PC-9 (cell line): Measurements from ENCODE around the gene SOX15. TPM values are rescaled to one million over a fixed set of nuclear protein-coding genes. Genes with fewer than 3 reads are reported as not detected.

Source experiments
- Bru-seq: library from RNA; stranded (reverse); fragments of 400-500 nt; gene quantifications from one replicate; lab custom pipeline; 2021; lab: Mats Ljungman, UMichigan
- BruChase-seq, 2 experiments: library from RNA; stranded (reverse); fragments of 400-500 nt; gene quantifications; one replicate each; lab custom pipeline; 2021; lab: Mats Ljungman, UMichigan
- BruUV-seq: library from RNA; stranded (reverse); fragments of 400-500 nt; replicated peaks from 2 replicates; lab custom pipeline; 2021; lab: Mats Ljungman, UMichigan
- CTCF ChIA-PET: fragments of 300-600 bp; sonication (Branson Sonifier 250); formaldehyde crosslinking; loops from one replicate; lab custom pipeline; 2022; ENCODE audit warnings: antibody characterized with exemption; lab: Charles Lee
- POLR2A ChIA-PET: fragments of 300-600 bp; sonication (Branson Sonifier 250); formaldehyde crosslinking; loops from one replicate; lab custom pipeline; 2022; ENCODE audit warnings: antibody characterized with exemption; ENCODE audit not compliant: unreplicated experiment; lab: Charles Lee
- DNase-seq, 2 experiments: peaks; one replicate each; pipeline versions ENCODE4 v3.0.0 to v3.0.0-alpha.2; 2015 to 2022; ENCODE audit warnings: mixed read lengths in 1 of 2
- H2AFZ ChIP-seq: fragments of 200-600 bp; sonication (generic); 2 replicates; pipeline ENCODE4 v1.8.1; 2017; ENCODE audit warnings: antibody characterized with exemption
- H3F3A ChIP-seq: fragments of 200-600 bp; sonication (generic); 2 replicates; pipeline ENCODE4 v1.8.1; 2017; ENCODE audit warnings: antibody characterized with exemption, mild to moderate bottlenecking, low read depth; ENCODE audit not compliant: insufficient read depth
- H3K27ac ChIP-seq: fragments of 200-600 bp; sonication (generic); 2 replicates; pipeline ENCODE4 v1.6.1; 2016; ENCODE audit warnings: mixed run types
- H3K27me3 ChIP-seq: fragments of 200-600 bp; sonication (generic); 2 replicates; pipeline ENCODE4 v1.6.1; 2016; ENCODE audit warnings: low read depth, mixed run types; ENCODE audit not compliant: insufficient read depth
- H3K36me3 ChIP-seq: fragments of 200-600 bp; sonication (generic); 2 replicates; pipeline ENCODE4 v1.6.1; 2016; ENCODE audit warnings: low read depth, mixed run types
- H3K4me1 ChIP-seq: fragments of 200-600 bp; sonication (generic); replicated peaks from 2 replicates; pipeline ENCODE4 v1.6.1; 2016; ENCODE audit warnings: mixed run types; ENCODE audit not compliant: insufficient read depth
- H3K4me2 ChIP-seq: fragments of 200-600 bp; sonication (generic); 2 replicates; pipeline ENCODE4 v1.6.1; 2017; ENCODE audit warnings: mixed run types
- H3K4me3 ChIP-seq: fragments of 200-600 bp; sonication (generic); 2 replicates; pipeline ENCODE4 v1.6.1; 2016; ENCODE audit warnings: mixed run types
- H3K79me2 ChIP-seq: fragments of 200-600 bp; sonication (generic); 2 replicates; pipeline ENCODE4 v1.6.1; 2017; ENCODE audit warnings: low read depth, mixed run types
- H3K9me2 ChIP-seq: fragments of 200-600 bp; sonication (generic); 2 replicates; pipeline ENCODE4 v1.8.1; 2017; ENCODE audit warnings: mild to moderate bottlenecking; ENCODE audit not compliant: insufficient read depth
- H3K9me3 ChIP-seq: fragments of 200-600 bp; sonication (generic); 2 replicates; pipeline ENCODE4 v1.8.1; 2016; ENCODE audit warnings: low read depth; ENCODE audit not compliant: insufficient read depth
- H4K20me1 ChIP-seq: fragments of 200-600 bp; sonication (generic); 2 replicates; pipeline ENCODE4 v1.8.1; 2017; ENCODE audit not compliant: insufficient read depth
- EZH2 ChIP-seq: fragments of 200-600 bp; sonication (generic); IDR thresholded peaks from 2 replicates; pipeline ENCODE4 v1.8.0; 2017; ENCODE audit warnings: antibody characterized with exemption, low read depth
- intact Hi-C: fragments of 100-400 bp; cut with micrococcal nuclease; formaldehyde crosslinking; loops from one replicate; pipeline ENCODE4 v1.10.0; 2022; ENCODE audit not compliant: unreplicated experiment
- long read RNA-seq: library from polyadenylated mRNA; stranded (forward); transcript quantifications from one replicate; pipeline ENCODE4 v2.0.0, GENCODE V29; 2022
- total RNA-seq: library from RNA; stranded (reverse); gene quantifications from 2 replicates; pipeline ENCODE4 v1.2.3, GENCODE V29; 2021
- TF ChIP-seq, protein P1 (sequence below): fragments of 200-600 bp; sonication (generic); conservative IDR thresholded peaks from 2 replicates; pipeline ENCODE4 v1.6.1; 2017; ENCODE audit warnings: mixed run types, antibody characterized with exemption, mild to moderate bottlenecking, moderate library complexity

Gene SOX15
- total RNA-seq = 80.9 and 124 TPM in 2 replicates
- percentile 77 among the genes with signal in this experiment for Bru-seq, nascent RNA
- percentile 88 among the genes with signal in this experiment for BruChase-seq, experiment 1, labeled RNA remaining after a 2-hour chase
- BruChase-seq, experiment 2, labeled RNA remaining after a 6-hour chase = percentile 95 among the genes with signal in this experiment
- long read RNA-seq, transcript SOX15-202 (3 exons, 1,050 nt) = minor isoform, 29 of 1,901 reads
- long read RNA-seq, transcript SOX15-201 (2 exons, 1,396 nt) = major isoform, 474 of 1,901 reads
- long read RNA-seq, partial matches to known transcripts = 0 of 1,901 reads
- long read RNA-seq, other reads (novel, unspliced or antisense) = 1,398 of 1,901 reads

DNA sequence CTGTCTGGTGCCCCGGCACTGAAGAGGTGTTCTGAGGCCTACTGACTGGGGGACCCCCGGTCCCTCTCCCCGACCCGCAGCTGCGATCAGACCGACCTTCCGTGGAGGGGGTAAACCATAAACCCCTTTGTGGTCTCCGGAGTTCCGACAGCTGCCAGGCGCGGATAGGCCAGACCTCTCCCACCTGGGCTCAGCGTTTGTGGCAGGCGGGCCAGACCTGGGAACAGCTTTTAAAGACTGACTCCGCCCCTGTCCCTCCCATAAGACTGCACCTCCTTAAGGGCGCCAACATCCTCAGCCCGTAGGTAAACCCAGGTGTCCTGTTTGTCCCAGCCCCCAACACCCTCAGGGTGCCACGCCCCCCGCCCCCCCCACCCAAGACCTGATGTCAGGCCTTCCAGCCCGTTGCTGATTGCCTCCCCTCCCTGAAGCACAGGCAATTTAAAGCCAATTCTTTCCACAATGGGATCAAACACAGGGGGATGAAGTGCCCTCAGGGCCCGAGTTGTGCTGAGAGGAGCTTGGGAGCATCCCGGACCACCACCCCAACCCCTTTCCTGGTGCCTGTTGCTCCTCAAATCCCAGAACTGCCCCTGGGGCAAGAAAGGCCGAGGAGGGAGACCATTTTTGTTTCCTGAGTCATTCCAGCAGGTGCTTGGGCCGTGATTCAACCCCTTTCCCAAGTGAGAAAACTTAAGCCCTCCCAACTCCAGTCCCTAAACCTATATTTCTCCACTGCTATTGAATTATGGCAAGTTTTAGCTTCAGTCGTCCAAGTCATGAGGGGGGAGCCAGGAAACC, at the start of gene SOX15:
Gene SOX15 (minus strand): TSS at position 204 of the 801 bp plus-strand sequence. CDS start 418 bp downstream, outside the sequence.
- Histone ChIP-seq H3K4me1 (peaks cover 39% of the 10 kb centered on the region), H3K27me3 (no peaks in the 10 kb centered on the region), H3K9me2 (no peaks in the 10 kb centered on the region), H3K79me2 (peaks cover 40% of the 10 kb centered on the region), H3K4me2 (peak within 1 kb of the TSS; percentile 91), H3K27ac (peak within 1 kb of the TSS; percentile 97), H4K20me1 (no peaks in the 10 kb centered on the region; the same call in 1 of the 2 replicates), H3F3A (peaks cover 55% of the 10 kb centered on the region), H2AFZ (peak within 1 kb of the TSS; percentile 60; the same call in 1 of the 2 replicates), H3K4me3 (peak within 1 kb of the TSS; percentile 83), H3K9me3 (no peaks in the 10 kb centered on the region), H3K36me3 (no peaks in the 10 kb centered on the region)
- ChIA-PET POLR2A (interaction anchor here (0.5 to 1.4 kb wide), 9 partner anchors 11 to 793 kb away, joined by 3 to 18 read pairs (median 5); partner anchors contain the start of genes CD68, CHRNB1, FXR2 and SAT2), CTCF (interaction anchor here (0.6 to 1.4 kb wide), 14 partner anchors 11 to 450 kb away, joined by 3 to 13 read pairs (median 4); partner anchors contain the start of genes CD68, TMEM256, TP53 and WRAP53)
- DNase-seq = peak; percentile 83 to 88
- no peak for TF ChIP-seq EZH2
- TF ChIP-seq, protein P1, sequence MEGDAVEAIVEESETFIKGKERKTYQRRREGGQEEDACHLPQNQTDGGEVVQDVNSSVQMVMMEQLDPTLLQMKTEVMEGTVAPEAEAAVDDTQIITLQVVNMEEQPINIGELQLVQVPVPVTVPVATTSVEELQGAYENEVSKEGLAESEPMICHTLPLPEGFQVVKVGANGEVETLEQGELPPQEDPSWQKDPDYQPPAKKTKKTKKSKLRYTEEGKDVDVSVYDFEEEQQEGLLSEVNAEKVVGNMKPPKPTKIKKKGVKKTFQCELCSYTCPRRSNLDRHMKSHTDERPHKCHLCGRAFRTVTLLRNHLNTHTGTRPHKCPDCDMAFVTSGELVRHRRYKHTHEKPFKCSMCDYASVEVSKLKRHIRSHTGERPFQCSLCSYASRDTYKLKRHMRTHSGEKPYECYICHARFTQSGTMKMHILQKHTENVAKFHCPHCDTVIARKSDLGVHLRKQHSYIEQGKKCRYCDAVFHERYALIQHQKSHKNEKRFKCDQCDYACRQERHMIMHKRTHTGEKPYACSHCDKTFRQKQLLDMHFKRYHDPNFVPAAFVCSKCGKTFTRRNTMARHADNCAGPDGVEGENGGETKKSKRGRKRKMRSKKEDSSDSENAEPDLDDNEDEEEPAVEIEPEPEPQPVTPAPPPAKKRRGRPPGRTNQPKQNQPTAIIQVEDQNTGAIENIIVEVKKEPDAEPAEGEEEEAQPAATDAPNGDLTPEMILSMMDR = no peak
- BruUV-seq = no TSS peak
- intact Hi-C loops = loop anchor here (1.0 to 10.0 kb wide), 9 partner anchors 25 to 545 kb away; partner anchors contain the start of genes CHD3, CYB5D1, KCTD11 and NAA38

DNA sequence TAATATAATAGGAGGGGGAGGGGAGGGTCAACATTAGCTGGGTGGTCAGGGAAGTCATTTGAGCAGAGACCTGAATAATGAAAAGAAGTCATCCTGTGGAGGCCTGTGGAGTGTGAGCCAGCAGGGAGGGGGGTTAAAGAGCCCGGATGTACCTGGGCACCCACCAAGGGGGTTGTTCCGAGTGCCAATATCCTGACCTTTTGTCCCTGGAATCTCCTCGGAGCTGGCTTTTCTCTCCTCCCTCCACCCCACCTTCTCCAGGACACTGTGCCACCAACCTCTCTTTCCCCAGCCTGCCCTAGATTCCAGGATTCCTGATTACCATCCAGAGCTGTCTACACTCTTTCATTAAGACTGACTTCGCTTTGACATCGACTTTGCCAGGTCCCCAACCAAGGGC, 46.3 kb upstream of the SOX15 start:
- Histone ChIP-seq H3K27ac (no peak overlapping the region), H3F3A (no peaks in the 10 kb centered on the region), H3K9me3 (no peaks in the 10 kb centered on the region), H3K79me2 (no peaks in the 10 kb centered on the region), H3K4me2 (no peak overlapping the region), H4K20me1 (no peaks in the 10 kb centered on the region), H2AFZ (no peak overlapping the region), H3K4me3 (no peak overlapping the region), H3K4me1 (no peaks in the 10 kb centered on the region), H3K9me2 (no peaks in the 10 kb centered on the region), H3K27me3 (no peaks in the 10 kb centered on the region), H3K36me3 (no peaks in the 10 kb centered on the region)
- BruUV-seq = no TSS peak
- no peak for DNase-seq
- ChIA-PET CTCF (no interaction called here), POLR2A (no interaction called here)
- TF ChIP-seq, protein P1 = no peak
- no peak for TF ChIP-seq EZH2
- intact Hi-C loops = no loop called here

DNA sequence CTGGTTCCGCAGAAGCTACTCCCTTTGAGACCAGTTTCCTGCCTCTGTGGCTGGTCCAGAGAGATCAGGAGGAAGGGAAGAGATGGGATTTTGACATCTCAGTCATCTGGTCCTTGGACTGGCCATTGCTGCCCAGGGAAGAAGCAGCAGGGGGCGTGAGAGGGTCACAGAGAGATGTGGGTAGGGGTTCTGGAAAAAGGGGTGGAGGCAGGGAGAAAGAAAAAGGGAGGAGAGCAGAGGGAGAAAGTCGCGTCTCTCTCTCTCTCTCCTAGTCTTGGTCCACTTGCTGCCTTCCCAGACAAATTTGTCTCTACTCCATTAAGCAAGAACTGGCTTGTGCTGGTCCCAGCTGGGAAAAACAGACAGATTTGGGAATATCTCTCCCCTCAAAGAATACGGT, 44.5 kb upstream of the SOX15 start:
- Histone ChIP-seq H4K20me1 (no peaks in the 10 kb centered on the region), H2AFZ (no peak overlapping the region), H3K9me2 (no peaks in the 10 kb centered on the region), H3K4me1 (no peaks in the 10 kb centered on the region), H3K4me2 (no peak overlapping the region), H3K36me3 (no peaks in the 10 kb centered on the region), H3K27ac (no peak overlapping the region), H3K79me2 (no peaks in the 10 kb centered on the region), H3F3A (no peaks in the 10 kb centered on the region), H3K4me3 (no peak overlapping the region), H3K27me3 (no peaks in the 10 kb centered on the region), H3K9me3 (no peaks in the 10 kb centered on the region)
- DNase-seq = peak in 1 of 2 experiments; percentile 34
- ChIA-PET CTCF (no interaction called here), POLR2A (interaction anchor here (0.7 kb wide), 1 partner anchor 1079 kb away, joined by 6 read pairs; no protein-coding TSS in a partner anchor)
- intact Hi-C loops = loop anchor here (5.0 kb wide), 1 partner anchor 53 kb away; the partner anchor contains the start of genes TP53 and WRAP53
- no TSS peak for BruUV-seq
- TF ChIP-seq, protein P1 = peak; percentile 40
- no peak for TF ChIP-seq EZH2
